ENCODE data around the gene BCAR3.

BCAR3 gene

DNA sequence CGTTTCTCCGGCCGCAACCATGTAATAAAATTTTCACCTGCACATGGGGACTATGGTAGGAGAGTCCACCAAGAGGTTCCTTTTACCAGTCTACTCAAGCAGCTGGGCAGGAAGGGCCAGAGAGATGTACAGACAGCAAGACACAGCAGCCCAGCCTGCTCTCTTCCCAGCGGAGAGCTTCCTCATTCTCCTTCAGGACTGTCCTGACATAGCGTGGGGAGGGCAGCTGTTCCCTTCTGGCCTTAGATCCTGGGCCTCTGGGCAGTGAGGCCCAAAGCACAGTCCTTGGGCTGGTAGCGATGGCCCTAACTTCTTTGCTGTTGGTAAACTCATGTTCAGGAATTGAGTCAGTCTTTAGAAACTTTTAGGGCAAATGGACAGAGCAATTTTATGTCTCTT is 89.1 kb downstream of the BCAR3 start:
- TF ChIP-seq, protein P1, sequence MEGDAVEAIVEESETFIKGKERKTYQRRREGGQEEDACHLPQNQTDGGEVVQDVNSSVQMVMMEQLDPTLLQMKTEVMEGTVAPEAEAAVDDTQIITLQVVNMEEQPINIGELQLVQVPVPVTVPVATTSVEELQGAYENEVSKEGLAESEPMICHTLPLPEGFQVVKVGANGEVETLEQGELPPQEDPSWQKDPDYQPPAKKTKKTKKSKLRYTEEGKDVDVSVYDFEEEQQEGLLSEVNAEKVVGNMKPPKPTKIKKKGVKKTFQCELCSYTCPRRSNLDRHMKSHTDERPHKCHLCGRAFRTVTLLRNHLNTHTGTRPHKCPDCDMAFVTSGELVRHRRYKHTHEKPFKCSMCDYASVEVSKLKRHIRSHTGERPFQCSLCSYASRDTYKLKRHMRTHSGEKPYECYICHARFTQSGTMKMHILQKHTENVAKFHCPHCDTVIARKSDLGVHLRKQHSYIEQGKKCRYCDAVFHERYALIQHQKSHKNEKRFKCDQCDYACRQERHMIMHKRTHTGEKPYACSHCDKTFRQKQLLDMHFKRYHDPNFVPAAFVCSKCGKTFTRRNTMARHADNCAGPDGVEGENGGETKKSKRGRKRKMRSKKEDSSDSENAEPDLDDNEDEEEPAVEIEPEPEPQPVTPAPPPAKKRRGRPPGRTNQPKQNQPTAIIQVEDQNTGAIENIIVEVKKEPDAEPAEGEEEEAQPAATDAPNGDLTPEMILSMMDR (IDR thresholded peaks at IDR 0.05), result no peak

GRCh38 chr1:93591676-93592550 is 89.7 kb downstream of the BCAR3 start:
- TF ChIP-seq, protein P1 (IDR thresholded peaks at IDR 0.05), result no peak

GRCh38 chr1:93588955-93589354 is 92.7 kb downstream of the BCAR3 start:
- TF ChIP-seq, protein P1 (IDR thresholded peaks at IDR 0.05), result no peak

DNA sequence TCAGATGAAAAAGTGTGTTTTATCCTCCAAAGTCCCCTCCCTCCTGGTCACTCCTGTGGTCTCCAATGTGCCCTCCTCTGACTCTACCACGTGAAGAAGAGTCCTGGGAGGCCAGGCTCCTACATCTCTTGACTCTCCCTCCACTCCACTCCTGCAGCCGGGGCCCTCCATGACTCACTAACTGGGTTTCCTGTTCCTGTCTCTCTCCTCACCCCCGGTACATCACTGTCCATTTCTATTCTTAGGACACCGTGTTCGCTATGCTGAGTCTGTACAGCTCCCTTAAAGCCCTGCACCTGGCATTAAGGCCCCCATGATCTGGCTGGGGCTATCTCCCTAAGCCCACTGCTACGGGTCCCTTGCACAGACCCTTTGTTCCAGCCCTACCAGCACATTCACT is 93.4 kb downstream of the BCAR3 start:
- TF ChIP-seq, protein P1 (IDR thresholded peaks at IDR 0.05), result no peak

GRCh38 chr1:93587354-93587753 is 94.3 kb downstream of the BCAR3 start:
- TF ChIP-seq, protein P1 (IDR thresholded peaks at IDR 0.05), result no peak

- TF ChIP-seq, protein P1 (IDR thresholded peaks at IDR 0.05), result no peak
These were observed 96.3 kb downstream of the BCAR3 start for GRCh38 chr1:93585059-93585966.

DNA sequence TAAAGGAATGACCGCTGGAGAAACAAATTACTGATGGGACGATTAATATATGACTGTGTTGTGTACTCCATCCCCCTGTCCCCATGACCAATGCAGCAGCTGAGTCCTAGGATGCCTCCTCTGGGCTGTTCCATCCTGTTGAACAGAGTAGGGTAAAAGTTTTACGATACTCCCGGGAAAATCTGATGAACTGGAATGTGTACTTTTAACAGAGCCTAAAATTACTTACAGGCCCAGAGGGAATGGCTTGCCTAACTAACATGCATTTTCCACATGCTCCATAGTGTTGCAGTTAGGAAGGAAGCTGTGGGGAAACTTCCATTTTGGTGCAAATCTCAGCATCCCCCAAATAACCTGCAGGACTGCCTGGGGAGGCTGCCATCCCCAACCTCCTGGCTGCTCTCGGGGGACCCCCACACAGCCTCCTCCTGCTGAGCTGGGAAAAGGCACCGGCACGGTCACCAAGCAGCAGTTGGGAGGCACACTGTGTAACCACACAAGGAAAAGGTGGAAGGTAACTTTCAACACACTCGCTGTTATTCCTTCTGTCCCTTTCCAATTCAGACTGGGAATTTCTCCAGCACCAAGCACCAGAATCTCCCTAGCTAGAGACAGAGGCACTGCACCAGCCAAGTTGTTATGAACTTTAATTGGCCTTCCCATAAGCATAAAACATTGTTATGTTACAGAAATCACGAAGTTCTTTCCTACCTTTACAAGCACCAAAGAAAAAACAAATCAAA is 97.2 kb downstream of the BCAR3 start:
- TF ChIP-seq, protein P1 (IDR thresholded peaks at IDR 0.05), result no peak

Measured in LNCAP (cell line).